ENCODE data around the gene MYRFL. TPM values are rescaled to one million over a fixed set of nuclear protein-coding genes. Genes with fewer than 3 reads are reported as not detected.

Gene MYRFL
- polyA plus RNA-seq, 1 of the 3 experiments (the other 2 are of a cell fraction) = not detected

GRCh38 chr12:69948851-69949250 lies 123.8 kb downstream of the MYRFL start:
- Histone ChIP-seq H2AFZ (ENCODE audit: low read depth) (no peak overlapping the region), H3K36me3 (replicated peaks in 1 of 2; ENCODE audit: control insufficient read depth in 1 of 2, insufficient read depth in 2 of 2, low read length in 1 of 2) (no peaks in the 10 kb centered on the region), H3K27me3 (ENCODE audit: insufficient read depth) (no peaks in the 10 kb centered on the region), H3K9me3 (no peaks in the 10 kb centered on the region), H3K9ac (no peak overlapping the region), H3K4me1 (ENCODE audit: control insufficient read depth in 1 of 2, insufficient read depth in 2 of 2, low read depth in 1 of 2, low read length in 1 of 2) (peaks cover 0 to 3% of the 10 kb centered on the region in 2 experiments; a peak in 1 of 4 replicates), H4K20me1 (ENCODE audit: insufficient read depth) (no peaks in the 10 kb centered on the region), H3K4me2 (no peak overlapping the region), H3K9me2 (no peaks in the 10 kb centered on the region), H3K4me3 (ENCODE audit: low read depth in 2 of 2, low read length in 1 of 2) (no peak overlapping the region), H3K79me2 (ENCODE audit: insufficient read depth) (no peaks in the 10 kb centered on the region), H3K27ac (ENCODE audit: low read depth in 2 of 2, low read length in 1 of 2) (no peak overlapping the region), H3F3A (replicated peaks; ENCODE audit: insufficient read depth) (no peaks in the 10 kb centered on the region)
- DNase-seq = no peak
- ChIA-PET CTCF (interaction anchor here (1.0 to 1.8 kb wide), 2 partner anchors 13 to 39 kb away, joined by 3 to 5 read pairs; no protein-coding TSS in a partner anchor), POLR2A (no interaction called here)
- TF ChIP-seq, protein P1, sequence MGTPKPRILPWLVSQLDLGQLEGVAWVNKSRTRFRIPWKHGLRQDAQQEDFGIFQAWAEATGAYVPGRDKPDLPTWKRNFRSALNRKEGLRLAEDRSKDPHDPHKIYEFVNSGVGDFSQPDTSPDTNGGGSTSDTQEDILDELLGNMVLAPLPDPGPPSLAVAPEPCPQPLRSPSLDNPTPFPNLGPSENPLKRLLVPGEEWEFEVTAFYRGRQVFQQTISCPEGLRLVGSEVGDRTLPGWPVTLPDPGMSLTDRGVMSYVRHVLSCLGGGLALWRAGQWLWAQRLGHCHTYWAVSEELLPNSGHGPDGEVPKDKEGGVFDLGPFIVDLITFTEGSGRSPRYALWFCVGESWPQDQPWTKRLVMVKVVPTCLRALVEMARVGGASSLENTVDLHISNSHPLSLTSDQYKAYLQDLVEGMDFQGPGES (IDR thresholded peaks at IDR 0.05; ENCODE audit: low read depth, low read length) = no peak
- TF ChIP-seq RAD21 (IDR thresholded peaks at IDR 0.05; ENCODE audit: low read length) (no peak), EZH2phosphoT487 (IDR thresholded peaks at IDR 0.05; ENCODE audit: borderline replicate concordance, low read depth) (no peak), SIN3A (IDR thresholded peaks at IDR 0.05; ENCODE audit: borderline replicate concordance, low read depth, low read length) (no peak), NFIC (IDR thresholded peaks at IDR 0.05; ENCODE audit: borderline replicate concordance) (no peak), USF1 (IDR thresholded peaks at IDR 0.05; ENCODE audit: borderline replicate concordance, low read depth) (no peak)
- TF ChIP-seq, protein P2, sequence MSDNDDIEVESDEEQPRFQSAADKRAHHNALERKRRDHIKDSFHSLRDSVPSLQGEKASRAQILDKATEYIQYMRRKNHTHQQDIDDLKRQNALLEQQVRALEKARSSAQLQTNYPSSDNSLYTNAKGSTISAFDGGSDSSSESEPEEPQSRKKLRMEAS (IDR thresholded peaks at IDR 0.05; ENCODE audit: low read depth) = no peak
- TF ChIP-seq, protein P3, sequence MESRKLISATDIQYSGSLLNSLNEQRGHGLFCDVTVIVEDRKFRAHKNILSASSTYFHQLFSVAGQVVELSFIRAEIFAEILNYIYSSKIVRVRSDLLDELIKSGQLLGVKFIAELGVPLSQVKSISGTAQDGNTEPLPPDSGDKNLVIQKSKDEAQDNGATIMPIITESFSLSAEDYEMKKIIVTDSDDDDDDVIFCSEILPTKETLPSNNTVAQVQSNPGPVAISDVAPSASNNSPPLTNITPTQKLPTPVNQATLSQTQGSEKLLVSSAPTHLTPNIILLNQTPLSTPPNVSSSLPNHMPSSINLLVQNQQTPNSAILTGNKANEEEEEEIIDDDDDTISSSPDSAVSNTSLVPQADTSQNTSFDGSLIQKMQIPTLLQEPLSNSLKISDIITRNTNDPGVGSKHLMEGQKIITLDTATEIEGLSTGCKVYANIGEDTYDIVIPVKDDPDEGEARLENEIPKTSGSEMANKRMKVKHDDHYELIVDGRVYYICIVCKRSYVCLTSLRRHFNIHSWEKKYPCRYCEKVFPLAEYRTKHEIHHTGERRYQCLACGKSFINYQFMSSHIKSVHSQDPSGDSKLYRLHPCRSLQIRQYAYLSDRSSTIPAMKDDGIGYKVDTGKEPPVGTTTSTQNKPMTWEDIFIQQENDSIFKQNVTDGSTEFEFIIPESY (IDR thresholded peaks at IDR 0.05; ENCODE audit: borderline replicate concordance, low read depth) = no peak
- TF ChIP-seq, protein P4, sequence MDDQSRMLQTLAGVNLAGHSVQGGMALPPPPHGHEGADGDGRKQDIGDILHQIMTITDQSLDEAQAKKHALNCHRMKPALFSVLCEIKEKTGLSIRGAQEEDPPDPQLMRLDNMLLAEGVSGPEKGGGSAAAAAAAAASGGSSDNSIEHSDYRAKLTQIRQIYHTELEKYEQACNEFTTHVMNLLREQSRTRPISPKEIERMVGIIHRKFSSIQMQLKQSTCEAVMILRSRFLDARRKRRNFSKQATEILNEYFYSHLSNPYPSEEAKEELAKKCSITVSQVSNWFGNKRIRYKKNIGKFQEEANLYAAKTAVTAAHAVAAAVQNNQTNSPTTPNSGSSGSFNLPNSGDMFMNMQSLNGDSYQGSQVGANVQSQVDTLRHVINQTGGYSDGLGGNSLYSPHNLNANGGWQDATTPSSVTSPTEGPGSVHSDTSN (IDR thresholded peaks at IDR 0.05) = no peak
- TF ChIP-seq, protein P5, sequence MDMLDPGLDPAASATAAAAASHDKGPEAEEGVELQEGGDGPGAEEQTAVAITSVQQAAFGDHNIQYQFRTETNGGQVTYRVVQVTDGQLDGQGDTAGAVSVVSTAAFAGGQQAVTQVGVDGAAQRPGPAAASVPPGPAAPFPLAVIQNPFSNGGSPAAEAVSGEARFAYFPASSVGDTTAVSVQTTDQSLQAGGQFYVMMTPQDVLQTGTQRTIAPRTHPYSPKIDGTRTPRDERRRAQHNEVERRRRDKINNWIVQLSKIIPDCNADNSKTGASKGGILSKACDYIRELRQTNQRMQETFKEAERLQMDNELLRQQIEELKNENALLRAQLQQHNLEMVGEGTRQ (IDR thresholded peaks at IDR 0.05; ENCODE audit: borderline replicate concordance, low read depth, low read length) = no peak
- TF ChIP-seq, protein P6, sequence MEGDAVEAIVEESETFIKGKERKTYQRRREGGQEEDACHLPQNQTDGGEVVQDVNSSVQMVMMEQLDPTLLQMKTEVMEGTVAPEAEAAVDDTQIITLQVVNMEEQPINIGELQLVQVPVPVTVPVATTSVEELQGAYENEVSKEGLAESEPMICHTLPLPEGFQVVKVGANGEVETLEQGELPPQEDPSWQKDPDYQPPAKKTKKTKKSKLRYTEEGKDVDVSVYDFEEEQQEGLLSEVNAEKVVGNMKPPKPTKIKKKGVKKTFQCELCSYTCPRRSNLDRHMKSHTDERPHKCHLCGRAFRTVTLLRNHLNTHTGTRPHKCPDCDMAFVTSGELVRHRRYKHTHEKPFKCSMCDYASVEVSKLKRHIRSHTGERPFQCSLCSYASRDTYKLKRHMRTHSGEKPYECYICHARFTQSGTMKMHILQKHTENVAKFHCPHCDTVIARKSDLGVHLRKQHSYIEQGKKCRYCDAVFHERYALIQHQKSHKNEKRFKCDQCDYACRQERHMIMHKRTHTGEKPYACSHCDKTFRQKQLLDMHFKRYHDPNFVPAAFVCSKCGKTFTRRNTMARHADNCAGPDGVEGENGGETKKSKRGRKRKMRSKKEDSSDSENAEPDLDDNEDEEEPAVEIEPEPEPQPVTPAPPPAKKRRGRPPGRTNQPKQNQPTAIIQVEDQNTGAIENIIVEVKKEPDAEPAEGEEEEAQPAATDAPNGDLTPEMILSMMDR (IDR thresholded peaks at IDR 0.05) = no peak

All from SK-N-SH (cell line).